Karpas-422 (cell line): ENCODE data around the gene RMRP. TPM values are rescaled to one million over a fixed set of nuclear protein-coding genes. Genes with fewer than 3 reads are reported as not detected.

ENCODE experiments used
- DNase-seq: peaks from one replicate; pipeline ENCODE4 v3.0.0-alpha.2; 2015
- H2AFZ ChIP-seq: fragments of 200-600 bp; sonication (generic); 2 replicates; pipeline ENCODE4 v1.6.1; 2014; ENCODE audit warnings: antibody characterized with exemption, low read length, mixed read lengths
- H3K27ac ChIP-seq: fragments of 200-600 bp; sonication (generic); 2 replicates; pipeline ENCODE4 v1.5.1; 2014; ENCODE audit warnings: mild to moderate bottlenecking, low read length, moderate library complexity
- H3K27me3 ChIP-seq: fragments of 200-600 bp; sonication (generic); 2 replicates; pipeline ENCODE4 v1.6.1; 2014; ENCODE audit warnings: low read length, mixed read lengths
- H3K36me3 ChIP-seq: fragments of 200-600 bp; sonication (generic); 2 replicates; pipeline ENCODE4 v1.6.1; 2014; ENCODE audit warnings: low read length, mixed read lengths; ENCODE audit not compliant: insufficient read depth
- H3K4me1 ChIP-seq: fragments of 200-600 bp; sonication (generic); 2 replicates; pipeline ENCODE4 v1.6.1; 2014; ENCODE audit warnings: mild to moderate bottlenecking, low read length, mixed read lengths
- H3K4me2 ChIP-seq: fragments of 200-600 bp; sonication (generic); 2 replicates; pipeline ENCODE4 v1.6.1; 2014; ENCODE audit warnings: low read length, low read depth, mild to moderate bottlenecking; ENCODE audit not compliant: poor library complexity, severe bottlenecking
- H3K4me3 ChIP-seq: fragments of 200-600 bp; sonication (generic); 2 replicates; pipeline ENCODE4 v1.5.1; 2014; ENCODE audit warnings: mild to moderate bottlenecking, antibody characterized with exemption, low read length, mixed read lengths
- H3K79me2 ChIP-seq: fragments of 200-600 bp; sonication (generic); 2 replicates; pipeline ENCODE4 v1.6.1; 2014; ENCODE audit warnings: mild to moderate bottlenecking, low read length, mixed read lengths
- H3K9ac ChIP-seq: fragments of 200-600 bp; sonication (generic); 2 replicates; pipeline ENCODE4 v1.6.0; 2014; ENCODE audit warnings: low read length
- H3K9me2 ChIP-seq: fragments of 200-600 bp; sonication (generic), shearing (Covaris generic); replicated peaks from 2 replicates; pipeline ENCODE4 v1.6.0; 2014; ENCODE audit warnings: mild to moderate bottlenecking, low read length, moderate library complexity; ENCODE audit not compliant: insufficient read depth
- H3K9me3 ChIP-seq: fragments of 300-700, 200-600 bp; sonication (generic); 2 replicates; pipeline ENCODE4 v1.6.1; 2014; ENCODE audit warnings: low read length, mixed read lengths
- H4K20me1 ChIP-seq: fragments of 200-600 bp; sonication (generic); 2 replicates; pipeline ENCODE4 v1.6.1; 2014; ENCODE audit warnings: mild to moderate bottlenecking, antibody characterized with exemption, low read length, low read depth; ENCODE audit not compliant: insufficient read depth
- total RNA-seq: library from RNA; depleted of rRNA; stranded (reverse); fragments of >200 nt; shearing (Covaris generic); gene quantifications from 2 replicates; pipeline ENCODE4 v1.2.3, GENCODE V29; 2014; ENCODE audit warnings: low replicate concordance

Gene RMRP
- total RNA-seq, 1 experiment from 2014 or later = 56,129 TPM

GRCh38 chr9:35658137-35658967 is 533 bp upstream of the RMRP start, which contains the start of gene CCDC107:
Gene CCDC107 (plus strand): TSS chr9:35658292. CDS start chr9:35658380, 88 bp downstream.
- Histone ChIP-seq H2AFZ (peak within 1 kb of the TSS; percentile 52; the same call in 1 of the 2 replicates), H3K4me2 (peak within 1 kb of the TSS; percentile 90), H3K27me3 (no peaks in the 10 kb centered on the region), H3K4me1 (peaks cover 58% of the 10 kb centered on the region), H3K9ac (peak within 1 kb of the TSS; percentile 81), H3K79me2 (peaks cover 16% of the 10 kb centered on the region), H3K36me3 (peaks cover 14% of the 10 kb centered on the region; the same call in 1 of the 2 replicates), H3K9me2 (no peaks in the 10 kb centered on the region), H3K4me3 (peak within 1 kb of the TSS; percentile 76), H3K27ac (peak within 1 kb of the TSS; percentile 80), H4K20me1 (no peaks in the 10 kb centered on the region), H3K9me3 (no peaks in the 10 kb centered on the region)
- DNase-seq = peak; percentile 95

GRCh38 chr9:35656831-35657545 is 831 bp downstream of the RMRP start:
- H3K27ac ChIP-seq = no peak overlapping the region
- H3K9ac ChIP-seq = peak overlapping the region; percentile 81
- H3K36me3 ChIP-seq = peaks cover 3% of the 10 kb centered on the region; the same call in 1 of the 2 replicates
- H3K4me3 ChIP-seq = peak overlapping the region; percentile 76; the same call in 1 of the 2 replicates
- H3K4me1 ChIP-seq = peaks cover 45% of the 10 kb centered on the region
- H3K9me3 ChIP-seq = no peaks in the 10 kb centered on the region
- H3K9me2 ChIP-seq = no peaks in the 10 kb centered on the region
- peaks cover 3% of the 10 kb centered on the region; the same call in 1 of the 2 replicates for H3K79me2 ChIP-seq
- no peaks in the 10 kb centered on the region for H4K20me1 ChIP-seq
- H3K27me3 ChIP-seq = no peaks in the 10 kb centered on the region
- peak overlapping the region; percentile 90 for H3K4me2 ChIP-seq
- H2AFZ ChIP-seq = no peak overlapping the region; the same call in 1 of the 2 replicates
- no peak for DNase-seq

- no peaks in the 10 kb centered on the region for H3K79me2 ChIP-seq
- H2AFZ ChIP-seq = no peak overlapping the region
- H3K4me2 ChIP-seq = no peak overlapping the region
- DNase-seq = no peak
- no peaks in the 10 kb centered on the region for H3K9me3 ChIP-seq
- no peaks in the 10 kb centered on the region for H3K27me3 ChIP-seq
- H3K27ac ChIP-seq = no peak overlapping the region
- H3K9ac ChIP-seq = no peak overlapping the region
- H3K9me2 ChIP-seq = no peaks in the 10 kb centered on the region
- peaks cover 41% of the 10 kb centered on the region for H3K4me1 ChIP-seq
- H3K4me3 ChIP-seq = no peak overlapping the region
- no peaks in the 10 kb centered on the region for H4K20me1 ChIP-seq
- no peaks in the 10 kb centered on the region for H3K36me3 ChIP-seq
Measured at GRCh38 chr9:35656348-35656747, 1.5 kb downstream of the RMRP start.

- no peak overlapping the region for H3K4me3 ChIP-seq
- no peaks in the 10 kb centered on the region for H3K27me3 ChIP-seq
- H3K9me2 ChIP-seq = no peaks in the 10 kb centered on the region
- no peaks in the 10 kb centered on the region for H4K20me1 ChIP-seq
- no peak overlapping the region for H3K9ac ChIP-seq
- DNase-seq = no peak
- H3K79me2 ChIP-seq = peaks cover 9% of the 10 kb centered on the region; the same call in 1 of the 2 replicates
- no peaks in the 10 kb centered on the region for H3K9me3 ChIP-seq
- peaks cover 41% of the 10 kb centered on the region for H3K4me1 ChIP-seq
- no peaks in the 10 kb centered on the region for H3K36me3 ChIP-seq
- H2AFZ ChIP-seq = no peak overlapping the region
- H3K4me2 ChIP-seq = no peak overlapping the region
- H3K27ac ChIP-seq = no peak overlapping the region
Measured at GRCh38 chr9:35653611-35654010, 4.2 kb downstream of the RMRP start.

GRCh38 chr9:35652829-35653209 is 5.0 kb downstream of the RMRP start:
- Histone ChIP-seq H3K4me3 (no peak overlapping the region), H3K79me2 (peaks cover 9% of the 10 kb centered on the region; the same call in 1 of the 2 replicates), H3K36me3 (no peaks in the 10 kb centered on the region), H3K9me3 (no peaks in the 10 kb centered on the region), H3K27ac (no peak overlapping the region), H3K4me2 (no peak overlapping the region), H2AFZ (no peak overlapping the region), H3K4me1 (peaks cover 47% of the 10 kb centered on the region), H4K20me1 (no peaks in the 10 kb centered on the region), H3K9ac (no peak overlapping the region), H3K9me2 (no peaks in the 10 kb centered on the region), H3K27me3 (no peaks in the 10 kb centered on the region)
- DNase-seq = no peak

- H3K9ac ChIP-seq = no peak overlapping the region
Measured at GRCh38 chr9:35651956-35652828, 5.6 kb downstream of the RMRP start.

GRCh38 chr9:35650341-35651158 is 7.3 kb downstream of the RMRP start, which contains the start of gene SIT1:
Gene SIT1 (minus strand): TSS chr9:35650931. CDS start chr9:35650853, 78 bp downstream.
- Histone ChIP-seq H3K4me2 (peak within 1 kb of the TSS; percentile 98), H3K9ac (peak within 1 kb of the TSS; percentile 78), H3K27me3 (no peaks in the 10 kb centered on the region), H4K20me1 (no peaks in the 10 kb centered on the region), H3K9me3 (no peaks in the 10 kb centered on the region), H3K27ac (peak within 1 kb of the TSS; percentile 79), H3K4me3 (peak within 1 kb of the TSS; percentile 80), H3K4me1 (peaks cover 56% of the 10 kb centered on the region), H3K36me3 (no peaks in the 10 kb centered on the region), H2AFZ (peak within 1 kb of the TSS; percentile 93), H3K9me2 (no peaks in the 10 kb centered on the region), H3K79me2 (peaks cover 9% of the 10 kb centered on the region; the same call in 1 of the 2 replicates)
- peak; percentile 68 for DNase-seq

More at GRCh38 chr9:35651956-35652828, 5.6 kb downstream of the RMRP start:
- Histone ChIP-seq H3K9me2 (no peaks in the 10 kb centered on the region), H3K79me2 (peaks cover 9% of the 10 kb centered on the region; the same call in 1 of the 2 replicates), H3K4me3 (no peak overlapping the region), H4K20me1 (no peaks in the 10 kb centered on the region), H3K27me3 (no peaks in the 10 kb centered on the region), H3K4me2 (no peak overlapping the region), H3K4me1 (peaks cover 47% of the 10 kb centered on the region), H3K9me3 (no peaks in the 10 kb centered on the region), H3K36me3 (no peaks in the 10 kb centered on the region), H3K27ac (no peak overlapping the region), H2AFZ (no peak overlapping the region)
- DNase-seq = no peak
